ENCODE measurements around the gene CD82. TPM values are rescaled to one million over a fixed set of nuclear protein-coding genes. Genes with fewer than 3 reads are reported as not detected.

The CD82 gene, protein sequence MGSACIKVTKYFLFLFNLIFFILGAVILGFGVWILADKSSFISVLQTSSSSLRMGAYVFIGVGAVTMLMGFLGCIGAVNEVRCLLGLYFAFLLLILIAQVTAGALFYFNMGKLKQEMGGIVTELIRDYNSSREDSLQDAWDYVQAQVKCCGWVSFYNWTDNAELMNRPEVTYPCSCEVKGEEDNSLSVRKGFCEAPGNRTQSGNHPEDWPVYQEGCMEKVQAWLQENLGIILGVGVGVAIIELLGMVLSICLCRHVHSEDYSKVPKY
- 51.9 TPM for polyA plus RNA-seq (2013, experiment 1 of 2)
- polyA plus RNA-seq (2013, experiment 2 of 2), result 51.1 TPM

DNA sequence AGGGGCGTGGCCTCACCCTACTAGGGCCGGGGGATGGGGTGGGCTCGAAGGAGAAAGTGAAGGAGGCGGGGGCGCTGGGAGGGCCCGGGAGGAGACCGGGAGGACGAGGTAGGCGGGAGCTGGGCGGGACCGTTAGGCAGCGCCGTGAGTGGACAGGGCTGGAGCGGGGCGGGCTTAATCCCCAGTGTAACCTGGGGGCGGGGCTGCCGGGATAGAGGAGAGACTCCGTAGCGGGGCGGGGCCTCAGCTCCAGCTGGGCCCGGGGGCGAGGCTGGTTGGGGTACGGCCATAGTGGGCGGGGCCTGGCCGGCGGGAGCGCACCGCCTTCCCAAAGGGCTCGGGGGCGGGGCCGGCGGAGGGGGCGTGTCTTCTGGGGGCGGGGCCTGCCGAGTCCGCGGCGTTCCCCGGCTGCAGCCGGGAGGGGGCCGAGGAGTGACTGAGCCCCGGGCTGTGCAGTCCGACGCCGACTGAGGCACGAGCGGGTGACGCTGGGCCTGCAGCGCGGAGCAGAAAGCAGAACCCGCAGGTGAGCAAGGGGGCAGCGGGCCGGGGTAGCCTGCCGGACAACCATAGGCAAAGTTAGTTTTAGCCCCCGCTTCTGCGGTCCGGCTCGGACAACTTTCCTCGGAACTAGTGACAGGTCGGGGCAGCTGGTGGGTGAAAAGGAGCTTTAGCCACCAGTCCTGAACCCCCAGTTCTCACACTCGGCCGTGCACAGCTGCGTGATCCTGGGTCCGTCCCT, at the start of gene CD82:
Gene CD82 (plus strand): TSS at position 453 of the 742 bp plus-strand sequence. CDS start 29,000 bp downstream, outside the sequence.
- peak within 1 kb of the TSS; percentile 95 for H3K18ac ChIP-seq (ENCODE audit: low read length)
- WGBS, 2 donors (ENCODE audit: extremely low coverage in 2 of 2, insufficient read length in 2 of 2, insufficient replicate concordance in 1 of 2), result no CpG with 5 or more reads among the region's 64 CpGs
- peak within 1 kb of the TSS; percentile 83 for H3K23ac ChIP-seq (ENCODE audit: low read depth, low read length, poor library complexity)
- no peak within 1 kb of the TSS for H4K8ac ChIP-seq (ENCODE audit: low read depth, low read length)
- H3K9me3 ChIP-seq (replicated peaks in 1 of 2; ENCODE audit: control insufficient read depth in 2 of 2, insufficient read depth in 1 of 2, low read depth in 1 of 2, low read length in 2 of 2), result no peaks in the 10 kb centered on the region
- peak within 1 kb of the TSS; percentile 28 for H3K27ac ChIP-seq (replicated peaks; ENCODE audit: low read length)
- H2BK5ac ChIP-seq (ENCODE audit: low read length), result peak within 1 kb of the TSS; percentile 82
- H3K4ac ChIP-seq (ENCODE audit: low read length), result peak within 1 kb of the TSS; percentile 76
- peak; percentile 99 for DNase-seq (ENCODE audit: low spot score)
- peak within 1 kb of the TSS; percentile 99 for H2AFZ ChIP-seq (ENCODE audit: low read length)
- H2BK15ac ChIP-seq (ENCODE audit: low read length), result peak within 1 kb of the TSS; percentile 87
- peak within 1 kb of the TSS; percentile 82 for H3K9ac ChIP-seq (ENCODE audit: low read depth, low read length, poor library complexity)
- H3K36me3 ChIP-seq (replicated peaks in 1 of 2; ENCODE audit: control insufficient read depth in 2 of 2, insufficient read depth in 2 of 2, low read length in 2 of 2), result no peaks in the 10 kb centered on the region
- H3K79me1 ChIP-seq (ENCODE audit: low read depth, low read length), result peaks cover 18% of the 10 kb centered on the region
- peak within 1 kb of the TSS; percentile 85 for H2BK12ac ChIP-seq (ENCODE audit: low read length)
- peak within 1 kb of the TSS; percentile 58 for H3K14ac ChIP-seq (ENCODE audit: low read length)
- peak within 1 kb of the TSS; percentile 93 for H4K91ac ChIP-seq (ENCODE audit: low read depth, low read length, poor library complexity)
- H2BK120ac ChIP-seq (ENCODE audit: low read depth, low read length), result peak within 1 kb of the TSS; percentile 92
- peaks cover 3 to 44% of the 10 kb centered on the region in 2 donors for H3K4me1 ChIP-seq (ENCODE audit: control insufficient read depth in 2 of 2, insufficient read depth in 1 of 2, low read depth in 1 of 2, low read length in 2 of 2)
- peak within 1 kb of the TSS; percentile 93 for H3K4me2 ChIP-seq (ENCODE audit: insufficient read depth, low read length, poor library complexity, severe bottlenecking)
- H2AK5ac ChIP-seq (ENCODE audit: low read depth, low read length), result peak within 1 kb of the TSS; percentile 95
- H3K4me3 ChIP-seq (ENCODE audit: low read length in 2 of 2), result peak within 1 kb of the TSS; percentile 42 to 89
- H3K27me3 ChIP-seq (ENCODE audit: control insufficient read depth in 3 of 3, insufficient read depth in 3 of 3, low read depth in 1 of 3, low read length in 3 of 3), result peaks cover 0 to 38% (median 3%) of the 10 kb centered on the region in 3 experiments

DNA sequence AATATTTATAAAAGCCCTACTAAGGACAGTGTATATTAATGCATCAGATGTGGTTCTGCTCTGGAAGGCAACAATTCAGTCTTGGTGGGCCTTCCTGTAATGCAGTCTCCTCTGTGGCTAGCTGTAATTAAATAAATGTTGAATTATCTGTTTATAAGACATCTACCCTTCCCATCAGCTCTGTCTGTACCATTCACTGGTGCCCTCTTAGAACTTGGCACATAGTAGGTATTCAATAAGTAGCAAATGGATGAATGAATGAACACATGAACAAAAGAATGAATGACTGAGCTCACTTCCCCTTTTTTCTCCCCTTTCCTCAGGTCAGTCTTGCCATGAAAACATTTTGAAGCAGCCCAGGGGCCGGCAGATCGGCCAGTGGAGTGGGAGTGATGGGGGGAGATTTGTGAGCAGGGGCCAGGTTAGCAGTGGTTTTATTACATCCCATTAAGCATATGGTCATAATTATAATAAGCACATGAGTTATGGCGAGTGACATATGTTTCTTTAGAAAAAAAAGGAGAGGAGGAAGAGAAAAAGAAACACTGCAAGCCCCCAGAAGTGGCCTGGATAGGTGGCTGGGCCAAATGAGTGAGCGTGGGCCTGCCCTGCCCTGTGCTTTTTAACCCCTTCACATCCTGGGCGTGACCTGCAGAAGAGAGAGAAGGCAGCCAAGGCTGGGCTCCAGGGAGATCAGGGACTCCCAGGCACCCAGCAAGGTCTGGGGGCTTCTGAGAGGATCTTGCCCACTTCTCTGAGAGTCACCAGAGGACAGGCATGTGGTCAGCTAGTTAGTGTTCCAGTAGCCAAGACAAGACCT, 48.6 kb upstream of the CD82 start:
- Histone ChIP-seq H3K14ac (ENCODE audit: low read length) (no peak overlapping the region), H3K4ac (ENCODE audit: low read length) (no peak overlapping the region), H3K4me1 (ENCODE audit: control insufficient read depth in 2 of 2, insufficient read depth in 1 of 2, low read depth in 1 of 2, low read length in 2 of 2) (peaks cover 0 to 6% of the 10 kb centered on the region in 2 donors), H3K9me3 (replicated peaks in 1 of 2; ENCODE audit: control insufficient read depth in 2 of 2, insufficient read depth in 1 of 2, low read depth in 1 of 2, low read length in 2 of 2) (no peaks in the 10 kb centered on the region), H2BK120ac (ENCODE audit: low read depth, low read length) (no peak overlapping the region), H4K8ac (ENCODE audit: low read depth, low read length) (no peak overlapping the region), H3K27me3 (ENCODE audit: control insufficient read depth in 3 of 3, insufficient read depth in 3 of 3, low read depth in 1 of 3, low read length in 3 of 3) (peaks cover 0 to 32% (median 0%) of the 10 kb centered on the region in 3 experiments), H4K91ac (ENCODE audit: low read depth, low read length, poor library complexity) (no peak overlapping the region), H3K79me1 (ENCODE audit: low read depth, low read length) (no peaks in the 10 kb centered on the region), H3K4me2 (ENCODE audit: insufficient read depth, low read length, poor library complexity, severe bottlenecking) (no peak overlapping the region), H3K18ac (ENCODE audit: low read length) (no peak overlapping the region), H3K36me3 (replicated peaks in 1 of 2; ENCODE audit: control insufficient read depth in 2 of 2, insufficient read depth in 2 of 2, low read length in 2 of 2) (no peaks in the 10 kb centered on the region), H2BK15ac (ENCODE audit: low read length) (no peak overlapping the region), H2BK12ac (ENCODE audit: low read length) (no peak overlapping the region), H2BK5ac (ENCODE audit: low read length) (no peak overlapping the region), H3K23ac (ENCODE audit: low read depth, low read length, poor library complexity) (no peak overlapping the region), H3K4me3 (ENCODE audit: low read length in 2 of 2) (no peak overlapping the region), H3K27ac (replicated peaks; ENCODE audit: low read length) (no peak overlapping the region), H3K9ac (ENCODE audit: low read depth, low read length, poor library complexity) (peak overlapping the region; percentile 30), H2AK5ac (ENCODE audit: low read depth, low read length) (no peak overlapping the region), H2AFZ (ENCODE audit: low read length) (no peak overlapping the region)
- no peak for DNase-seq (ENCODE audit: low spot score)
- no CpG with 5 or more reads among the region's 5 CpGs for WGBS, 2 donors (ENCODE audit: extremely low coverage in 2 of 2, insufficient read length in 2 of 2, insufficient replicate concordance in 1 of 2)

DNA sequence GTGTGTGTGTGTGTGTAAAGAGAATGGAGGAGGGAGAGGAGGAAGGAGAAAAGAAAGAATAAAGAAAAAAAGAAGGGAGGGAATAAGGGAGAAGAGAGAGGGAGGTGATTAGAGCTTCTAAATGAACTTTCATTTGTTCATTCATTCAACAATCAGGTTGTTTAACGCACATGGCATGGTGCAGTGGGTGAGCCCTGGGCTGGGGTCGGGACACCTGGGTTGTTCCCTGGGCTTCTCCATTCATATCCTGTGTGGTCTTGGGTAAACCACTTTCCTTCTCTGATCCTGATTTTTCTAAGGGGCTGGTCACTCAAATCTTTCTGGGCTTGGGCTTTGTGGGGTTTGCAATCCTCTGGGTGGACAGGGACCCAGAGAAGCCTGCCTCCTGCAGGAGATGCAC, 47.9 kb upstream of the CD82 start:
- peaks cover 0 to 6% of the 10 kb centered on the region in 2 donors for H3K4me1 ChIP-seq (ENCODE audit: control insufficient read depth in 2 of 2, insufficient read depth in 1 of 2, low read depth in 1 of 2, low read length in 2 of 2)
- peak overlapping the region; percentile 30 for H3K9ac ChIP-seq (ENCODE audit: low read depth, low read length, poor library complexity)
- H2AFZ ChIP-seq (ENCODE audit: low read length), result no peak overlapping the region
- H2AK5ac ChIP-seq (ENCODE audit: low read depth, low read length), result no peak overlapping the region
- no peak overlapping the region for H3K27ac ChIP-seq (replicated peaks; ENCODE audit: low read length)
- H3K36me3 ChIP-seq (replicated peaks in 1 of 2; ENCODE audit: control insufficient read depth in 2 of 2, insufficient read depth in 2 of 2, low read length in 2 of 2), result no peaks in the 10 kb centered on the region
- no peak overlapping the region for H3K4me3 ChIP-seq (ENCODE audit: low read length in 2 of 2)
- no peak overlapping the region for H2BK12ac ChIP-seq (ENCODE audit: low read length)
- no peak overlapping the region for H3K18ac ChIP-seq (ENCODE audit: low read length)
- no peak overlapping the region for H3K14ac ChIP-seq (ENCODE audit: low read length)
- no peak overlapping the region for H3K23ac ChIP-seq (ENCODE audit: low read depth, low read length, poor library complexity)
- H4K8ac ChIP-seq (ENCODE audit: low read depth, low read length), result no peak overlapping the region
- H3K79me1 ChIP-seq (ENCODE audit: low read depth, low read length), result no peaks in the 10 kb centered on the region
- DNase-seq (ENCODE audit: low spot score), result no peak
- peaks cover 0 to 32% (median 0%) of the 10 kb centered on the region in 3 experiments for H3K27me3 ChIP-seq (ENCODE audit: control insufficient read depth in 3 of 3, insufficient read depth in 3 of 3, low read depth in 1 of 3, low read length in 3 of 3)
- H3K9me3 ChIP-seq (replicated peaks in 1 of 2; ENCODE audit: control insufficient read depth in 2 of 2, insufficient read depth in 1 of 2, low read depth in 1 of 2, low read length in 2 of 2), result no peaks in the 10 kb centered on the region
- no peak overlapping the region for H2BK120ac ChIP-seq (ENCODE audit: low read depth, low read length)
- H2BK15ac ChIP-seq (ENCODE audit: low read length), result no peak overlapping the region
- no peak overlapping the region for H3K4ac ChIP-seq (ENCODE audit: low read length)
- no peak overlapping the region for H4K91ac ChIP-seq (ENCODE audit: low read depth, low read length, poor library complexity)
- no peak overlapping the region for H3K4me2 ChIP-seq (ENCODE audit: insufficient read depth, low read length, poor library complexity, severe bottlenecking)
- H2BK5ac ChIP-seq (ENCODE audit: low read length), result no peak overlapping the region
- no CpG with 5 or more reads among the region's 2 CpGs for WGBS, 2 donors (ENCODE audit: extremely low coverage in 2 of 2, insufficient read length in 2 of 2, insufficient replicate concordance in 1 of 2)
